Ishikawa (cell line): ENCODE data around the gene HOXA2.

Experiments
- CEBPB ChIP-seq: IDR thresholded peaks from 2 replicates; pipeline ENCODE4 v1.6.1; 2012
- CREB1 ChIP-seq: IDR thresholded peaks from 2 replicates; pipeline ENCODE4 v1.6.1; 2012; ENCODE audit warnings: low read depth
- EGR1 ChIP-seq: IDR thresholded peaks from 2 replicates; pipeline ENCODE4 v1.6.1; 2012
- EP300 ChIP-seq: IDR thresholded peaks from 2 replicates; pipeline ENCODE4 v1.6.1; 2012; ENCODE audit warnings: borderline replicate concordance
- FOXM1 ChIP-seq: IDR thresholded peaks from 2 replicates; pipeline ENCODE4 v1.6.1; 2012; ENCODE audit warnings: low read depth, borderline replicate concordance
- NFIC ChIP-seq: IDR thresholded peaks from 2 replicates; pipeline ENCODE4 v1.6.1; 2012
- RAD21 ChIP-seq: IDR thresholded peaks from 2 replicates; pipeline ENCODE4 v1.6.1; 2012; ENCODE audit warnings: low read depth
- REST ChIP-seq: IDR thresholded peaks from 2 replicates; pipeline ENCODE4 v1.6.1; 2012; ENCODE audit warnings: low read depth, mild to moderate bottlenecking
- TAF1 ChIP-seq: IDR thresholded peaks from 2 replicates; pipeline ENCODE4 v1.6.1; 2012; ENCODE audit warnings: low read depth, mild to moderate bottlenecking
- YY1 ChIP-seq: IDR thresholded peaks from 2 replicates; pipeline ENCODE4 v1.6.1; 2012; ENCODE audit warnings: low read depth
- ZBTB7A ChIP-seq: IDR thresholded peaks from 2 replicates; pipeline ENCODE4 v1.6.1; 2012; ENCODE audit warnings: low read depth
- TF ChIP-seq, protein P1 (sequence below): IDR thresholded peaks from 2 replicates; pipeline ENCODE4 v1.6.1; 2012

GRCh38 chr7:27097686-27098577 lies 4.6 kb downstream of the HOXA2 start:
- TF ChIP-seq, protein P1, sequence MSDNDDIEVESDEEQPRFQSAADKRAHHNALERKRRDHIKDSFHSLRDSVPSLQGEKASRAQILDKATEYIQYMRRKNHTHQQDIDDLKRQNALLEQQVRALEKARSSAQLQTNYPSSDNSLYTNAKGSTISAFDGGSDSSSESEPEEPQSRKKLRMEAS = no peak
- TF ChIP-seq EP300 (no peak), RAD21 (no peak), YY1 (no peak), CREB1 (no peak), TAF1 (no peak), CEBPB (no peak), EGR1 (no peak), NFIC (no peak), FOXM1 (no peak), ZBTB7A (no peak), REST (no peak)
